H1 (cell line): ENCODE measurements around the gene SAMD4A. TPM values are rescaled to one million over a fixed set of nuclear protein-coding genes. Genes with fewer than 3 reads are reported as not detected.

Source experiments
- CEBPB ChIP-seq: IDR thresholded peaks from 2 replicates; pipeline ENCODE4 v1.6.1; 2012; ENCODE audit warnings: low read depth, low read length
- CTBP2 ChIP-seq: IDR thresholded peaks from 2 replicates; pipeline ENCODE4 v1.7.0; 2011; ENCODE audit warnings: borderline replicate concordance, mild to moderate bottlenecking, moderate library complexity, mixed read lengths, low read length; ENCODE audit not compliant: insufficient read depth, insufficient read length
- KDM5A ChIP-seq: fragments of 200-600 bp; IDR thresholded peaks from 2 replicates; pipeline ENCODE4 v1.7.1; 2012; ENCODE audit warnings: mild to moderate bottlenecking, low read length, inconsistent platforms, mixed read lengths
- TAF1 ChIP-seq: IDR thresholded peaks from 2 replicates; pipeline ENCODE4 v1.6.1; 2011; ENCODE audit warnings: mild to moderate bottlenecking, low read depth, low read length
- polyA plus RNA-seq, 7 experiments: library from polyadenylated mRNA; depleted of rRNA in 3 of 7; stranded (reverse) in 5 of 7; unstranded in 2 of 7; fragments of >200 nt in 5 of 7; fragments of 200-250 nt in 2 of 7; gene quantifications; 1 replicate in 5 of 7; 2 replicates in 1 of 7; 4 replicates in 1 of 7; pipeline versions ENCODE4 v1.2.1 to v1.2.3, GENCODE V29; 2011 to 2013; ENCODE audit warnings: missing spikeins in 2 of 7, mixed read lengths in 2 of 7
- total RNA-seq: library from RNA; stranded (reverse); fragmentation: NEBNext Ultra II Directional; extraction: Animal tissue kit (Norgen Biotek cat#: 25700); gene quantifications from 2 replicates; pipeline ENCODE4 v1.2.1, GENCODE V29; 2021
- TF ChIP-seq, protein P1 (sequence below): fragments of 300-600 bp; sonication (generic); IDR thresholded peaks from 2 replicates; pipeline ENCODE4 v1.7.1; 2012; ENCODE audit warnings: low read length, moderate library complexity, mild to moderate bottlenecking, inconsistent platforms; ENCODE audit not compliant: insufficient replicate concordance
- TF ChIP-seq, protein P2 (sequence below): IDR thresholded peaks from 2 replicates; pipeline ENCODE4 v1.6.1; 2011; ENCODE audit warnings: low read length, improper control_type of control experiment
- TF ChIP-seq, protein P3 (sequence below): IDR thresholded peaks from 2 replicates; pipeline ENCODE4 v1.6.1; 2012; ENCODE audit warnings: inconsistent platforms

Gene SAMD4A
- total and polyA plus RNA-seq, 2 of the 8 experiments (the other 6 are each of a cell fraction or from before 2014, with no cell fraction given): 2.4 to 12.3 TPM

DNA sequence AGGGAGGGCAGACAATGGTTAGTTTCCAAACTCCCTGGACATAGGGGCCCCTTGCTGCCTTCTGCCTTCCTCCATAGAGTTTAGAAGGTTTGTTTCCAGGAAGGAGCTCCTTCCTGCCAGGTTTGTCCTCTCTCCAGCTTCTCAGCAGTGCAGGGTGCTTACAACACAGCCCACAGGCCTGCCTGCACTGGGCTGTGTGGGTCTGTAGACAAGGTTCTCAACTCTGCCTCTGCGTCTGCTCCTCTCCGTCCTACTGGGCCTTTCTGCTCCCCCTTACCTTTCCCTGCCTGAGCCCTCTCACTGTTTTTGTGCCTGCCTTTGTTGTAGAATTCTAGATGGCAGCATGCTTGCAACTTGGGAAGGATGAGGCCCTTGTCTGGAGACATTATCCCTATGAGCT is 124.0 kb downstream of the SAMD4A start (continued):
- TF ChIP-seq, protein P1, sequence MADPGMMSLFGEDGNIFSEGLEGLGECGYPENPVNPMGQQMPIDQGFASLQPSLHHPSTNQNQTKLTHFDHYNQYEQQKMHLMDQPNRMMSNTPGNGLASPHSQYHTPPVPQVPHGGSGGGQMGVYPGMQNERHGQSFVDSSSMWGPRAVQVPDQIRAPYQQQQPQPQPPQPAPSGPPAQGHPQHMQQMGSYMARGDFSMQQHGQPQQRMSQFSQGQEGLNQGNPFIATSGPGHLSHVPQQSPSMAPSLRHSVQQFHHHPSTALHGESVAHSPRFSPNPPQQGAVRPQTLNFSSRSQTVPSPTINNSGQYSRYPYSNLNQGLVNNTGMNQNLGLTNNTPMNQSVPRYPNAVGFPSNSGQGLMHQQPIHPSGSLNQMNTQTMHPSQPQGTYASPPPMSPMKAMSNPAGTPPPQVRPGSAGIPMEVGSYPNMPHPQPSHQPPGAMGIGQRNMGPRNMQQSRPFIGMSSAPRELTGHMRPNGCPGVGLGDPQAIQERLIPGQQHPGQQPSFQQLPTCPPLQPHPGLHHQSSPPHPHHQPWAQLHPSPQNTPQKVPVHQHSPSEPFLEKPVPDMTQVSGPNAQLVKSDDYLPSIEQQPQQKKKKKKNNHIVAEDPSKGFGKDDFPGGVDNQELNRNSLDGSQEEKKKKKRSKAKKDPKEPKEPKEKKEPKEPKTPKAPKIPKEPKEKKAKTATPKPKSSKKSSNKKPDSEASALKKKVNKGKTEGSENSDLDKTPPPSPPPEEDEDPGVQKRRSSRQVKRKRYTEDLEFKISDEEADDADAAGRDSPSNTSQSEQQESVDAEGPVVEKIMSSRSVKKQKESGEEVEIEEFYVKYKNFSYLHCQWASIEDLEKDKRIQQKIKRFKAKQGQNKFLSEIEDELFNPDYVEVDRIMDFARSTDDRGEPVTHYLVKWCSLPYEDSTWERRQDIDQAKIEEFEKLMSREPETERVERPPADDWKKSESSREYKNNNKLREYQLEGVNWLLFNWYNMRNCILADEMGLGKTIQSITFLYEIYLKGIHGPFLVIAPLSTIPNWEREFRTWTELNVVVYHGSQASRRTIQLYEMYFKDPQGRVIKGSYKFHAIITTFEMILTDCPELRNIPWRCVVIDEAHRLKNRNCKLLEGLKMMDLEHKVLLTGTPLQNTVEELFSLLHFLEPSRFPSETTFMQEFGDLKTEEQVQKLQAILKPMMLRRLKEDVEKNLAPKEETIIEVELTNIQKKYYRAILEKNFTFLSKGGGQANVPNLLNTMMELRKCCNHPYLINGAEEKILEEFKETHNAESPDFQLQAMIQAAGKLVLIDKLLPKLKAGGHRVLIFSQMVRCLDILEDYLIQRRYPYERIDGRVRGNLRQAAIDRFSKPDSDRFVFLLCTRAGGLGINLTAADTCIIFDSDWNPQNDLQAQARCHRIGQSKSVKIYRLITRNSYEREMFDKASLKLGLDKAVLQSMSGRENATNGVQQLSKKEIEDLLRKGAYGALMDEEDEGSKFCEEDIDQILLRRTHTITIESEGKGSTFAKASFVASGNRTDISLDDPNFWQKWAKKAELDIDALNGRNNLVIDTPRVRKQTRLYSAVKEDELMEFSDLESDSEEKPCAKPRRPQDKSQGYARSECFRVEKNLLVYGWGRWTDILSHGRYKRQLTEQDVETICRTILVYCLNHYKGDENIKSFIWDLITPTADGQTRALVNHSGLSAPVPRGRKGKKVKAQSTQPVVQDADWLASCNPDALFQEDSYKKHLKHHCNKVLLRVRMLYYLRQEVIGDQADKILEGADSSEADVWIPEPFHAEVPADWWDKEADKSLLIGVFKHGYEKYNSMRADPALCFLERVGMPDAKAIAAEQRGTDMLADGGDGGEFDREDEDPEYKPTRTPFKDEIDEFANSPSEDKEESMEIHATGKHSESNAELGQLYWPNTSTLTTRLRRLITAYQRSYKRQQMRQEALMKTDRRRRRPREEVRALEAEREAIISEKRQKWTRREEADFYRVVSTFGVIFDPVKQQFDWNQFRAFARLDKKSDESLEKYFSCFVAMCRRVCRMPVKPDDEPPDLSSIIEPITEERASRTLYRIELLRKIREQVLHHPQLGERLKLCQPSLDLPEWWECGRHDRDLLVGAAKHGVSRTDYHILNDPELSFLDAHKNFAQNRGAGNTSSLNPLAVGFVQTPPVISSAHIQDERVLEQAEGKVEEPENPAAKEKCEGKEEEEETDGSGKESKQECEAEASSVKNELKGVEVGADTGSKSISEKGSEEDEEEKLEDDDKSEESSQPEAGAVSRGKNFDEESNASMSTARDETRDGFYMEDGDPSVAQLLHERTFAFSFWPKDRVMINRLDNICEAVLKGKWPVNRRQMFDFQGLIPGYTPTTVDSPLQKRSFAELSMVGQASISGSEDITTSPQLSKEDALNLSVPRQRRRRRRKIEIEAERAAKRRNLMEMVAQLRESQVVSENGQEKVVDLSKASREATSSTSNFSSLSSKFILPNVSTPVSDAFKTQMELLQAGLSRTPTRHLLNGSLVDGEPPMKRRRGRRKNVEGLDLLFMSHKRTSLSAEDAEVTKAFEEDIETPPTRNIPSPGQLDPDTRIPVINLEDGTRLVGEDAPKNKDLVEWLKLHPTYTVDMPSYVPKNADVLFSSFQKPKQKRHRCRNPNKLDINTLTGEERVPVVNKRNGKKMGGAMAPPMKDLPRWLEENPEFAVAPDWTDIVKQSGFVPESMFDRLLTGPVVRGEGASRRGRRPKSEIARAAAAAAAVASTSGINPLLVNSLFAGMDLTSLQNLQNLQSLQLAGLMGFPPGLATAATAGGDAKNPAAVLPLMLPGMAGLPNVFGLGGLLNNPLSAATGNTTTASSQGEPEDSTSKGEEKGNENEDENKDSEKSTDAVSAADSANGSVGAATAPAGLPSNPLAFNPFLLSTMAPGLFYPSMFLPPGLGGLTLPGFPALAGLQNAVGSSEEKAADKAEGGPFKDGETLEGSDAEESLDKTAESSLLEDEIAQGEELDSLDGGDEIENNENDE: no peak
- TF ChIP-seq CEBPB (no peak), KDM5A (no peak), TAF1 (no peak), CTBP2 (no peak)
- TF ChIP-seq, protein P2, sequence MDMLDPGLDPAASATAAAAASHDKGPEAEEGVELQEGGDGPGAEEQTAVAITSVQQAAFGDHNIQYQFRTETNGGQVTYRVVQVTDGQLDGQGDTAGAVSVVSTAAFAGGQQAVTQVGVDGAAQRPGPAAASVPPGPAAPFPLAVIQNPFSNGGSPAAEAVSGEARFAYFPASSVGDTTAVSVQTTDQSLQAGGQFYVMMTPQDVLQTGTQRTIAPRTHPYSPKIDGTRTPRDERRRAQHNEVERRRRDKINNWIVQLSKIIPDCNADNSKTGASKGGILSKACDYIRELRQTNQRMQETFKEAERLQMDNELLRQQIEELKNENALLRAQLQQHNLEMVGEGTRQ: no peak
- TF ChIP-seq, protein P3, sequence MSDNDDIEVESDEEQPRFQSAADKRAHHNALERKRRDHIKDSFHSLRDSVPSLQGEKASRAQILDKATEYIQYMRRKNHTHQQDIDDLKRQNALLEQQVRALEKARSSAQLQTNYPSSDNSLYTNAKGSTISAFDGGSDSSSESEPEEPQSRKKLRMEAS: no peak
- TF ChIP-seq, all 59 proteins: peak for 0
